Measurements from ENCODE around the gene GALNT10. TPM values are rescaled to one million over a fixed set of nuclear protein-coding genes. Genes with fewer than 3 reads are reported as not detected.
A peak's percentile ranks its signal among the peaks of the same experiment; 100 is the strongest.

Gene GALNT10
- total and polyA plus RNA-seq, 9 of the 15 experiments (the other 6 are each of a cell fraction or from before 2014, with no cell fraction given): 4.6 to 37.1 (median 13.3) TPM

- TF ChIP-seq TFAP4 (CRISPR knock-in tag; IDR thresholded peaks at IDR 0.05; ENCODE audit: borderline replicate concordance) (no peak; the same call in 1 of the 2 replicates), NEUROD1 (IDR thresholded peaks at IDR 0.05; ENCODE audit: borderline replicate concordance, low read depth, low read length, partially characterized antibody) (peak; percentile 38), LEF1 (IDR thresholded peaks at IDR 0.05) (peak; percentile 91), TAL1 (IDR thresholded peaks at IDR 0.05) (peak; percentile 95), HDAC2 (IDR thresholded peaks at IDR 0.05) (peak; percentile 92), GTF2F1 (IDR thresholded peaks at IDR 0.05; ENCODE audit: low read depth, low read length) (no peak), CHD2 (IDR thresholded peaks at IDR 0.05; ENCODE audit: low read depth, low read length) (no peak), SLC30A9 (CRISPR knock-in tag; IDR thresholded peaks at IDR 0.05) (no peak), CHAMP1 (IDR thresholded peaks at IDR 0.05) (peak; percentile 74; the same call in 1 of the 2 replicates), SMARCA5 (IDR thresholded peaks at IDR 0.05) (peak; percentile 7; the same call in 1 of the 2 replicates), RAD21 (CRISPR knock-in tag; conservative IDR thresholded peaks at IDR 0.05 in 1 of 2, IDR thresholded peaks at IDR 0.05 in 1 of 2) (peak; percentile 53), FIP1L1 (IDR thresholded peaks at IDR 0.05; ENCODE audit: low read depth, low read length, poor library complexity, severe bottlenecking) (no peak), FOXK1 (CRISPR knock-in tag; IDR thresholded peaks at IDR 0.05; ENCODE audit: borderline replicate concordance) (no peak), RBM34 (IDR thresholded peaks at IDR 0.05; ENCODE audit: borderline replicate concordance, insufficient read depth, low read length) (no peak), C11orf30 (IDR thresholded peaks at IDR 0.05; ENCODE audit: low read depth) (peak; percentile 20; the same call in 1 of the 2 replicates), CC2D1A (IDR thresholded peaks at IDR 0.05) (peak; percentile 90; the same call in 1 of the 2 replicates), TOE1 (IDR thresholded peaks at IDR 0.05; ENCODE audit: borderline replicate concordance) (peak; percentile 72; the same call in 1 of the 2 replicates), TOE1 (CRISPR knock-in tag; IDR thresholded peaks at IDR 0.05; ENCODE audit: borderline replicate concordance, low read depth) (no peak), NBN (IDR thresholded peaks at IDR 0.05; ENCODE audit: low read depth) (peak; percentile 95), CHD1 (IDR thresholded peaks at IDR 0.05; ENCODE audit: low read length) (peak; percentile 38), VEZF1 (CRISPR knock-in tag; IDR thresholded peaks at IDR 0.05) (peak; percentile 41; the same call in 1 of the 2 replicates), YBX1 (IDR thresholded peaks at IDR 0.05) (no peak), PML (IDR thresholded peaks at IDR 0.05; ENCODE audit: low read length) (peak; percentile 85), ELF4 (CRISPR knock-in tag; IDR thresholded peaks at IDR 0.05) (peak; percentile 87), KDM1A (IDR thresholded peaks at IDR 0.05) (peak; percentile 75 to 78), BRD9 (IDR thresholded peaks at IDR 0.05; ENCODE audit: low read depth, partially characterized antibody) (peak; percentile 82)
These were observed 6.6 kb downstream of the GALNT10 start (continued) for GRCh38 chr5:154196955-154197652.

Measured in K562 (cell line).